ENCODE results near the gene ASCL1. TPM values are rescaled to one million over a fixed set of nuclear protein-coding genes. Genes with fewer than 3 reads are reported as not detected.

ASCL1 gene
- total and polyA plus RNA-seq, 11 donors, result not detected

DNA sequence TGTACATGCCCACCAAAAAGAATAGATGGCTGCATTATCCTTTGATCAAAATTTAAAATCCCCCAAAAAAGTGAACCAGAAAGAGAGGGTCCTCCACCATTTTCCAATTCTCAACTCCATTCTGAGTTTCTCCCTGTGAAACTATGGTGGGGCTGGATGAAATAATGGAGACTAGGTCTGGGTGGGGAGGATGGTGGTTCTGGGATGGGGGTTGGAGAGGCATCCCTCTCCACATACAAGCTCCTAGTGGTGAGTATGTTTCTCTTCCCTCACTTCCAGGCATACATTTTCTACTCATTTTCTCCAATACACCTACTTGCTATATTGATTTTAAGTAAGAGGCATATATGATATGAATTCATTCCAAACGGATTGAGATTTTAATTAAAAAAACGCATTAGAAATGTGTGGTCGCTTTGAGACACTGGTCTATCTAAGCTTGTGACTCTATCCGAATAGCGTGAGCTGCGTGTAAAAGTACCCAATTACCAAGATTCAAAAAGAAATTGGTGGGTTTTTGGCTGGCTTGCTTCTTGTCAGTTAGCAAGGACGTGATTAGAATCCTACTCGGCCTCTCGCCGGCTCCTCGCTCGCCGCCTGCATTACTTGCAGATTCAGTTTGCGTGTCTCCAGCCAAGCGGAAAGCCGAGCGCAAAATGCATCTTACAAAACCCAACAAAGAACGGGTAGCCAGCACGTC is 3.4 kb downstream of the ASCL1 start:
- WGBS, 4 donors, result 3 to 11% (median 7%) methylated on average over 19 of the region's 19 CpGs
- Histone ChIP-seq H3K27me3 (peaks cover 61 to 99% (median 84%) of the 10 kb centered on the region in 9 donors), H3K4me3 (no peak overlapping the region), H3K9me3 (peaks cover 0 to 10% (median 0%) of the 10 kb centered on the region in 12 donors), H3K4me1 (peaks cover 0 to 40% (median 7%) of the 10 kb centered on the region in 12 donors), H3K27ac (no peak overlapping the region), H3K36me3 (no peaks in the 10 kb centered on the region)
- TF ChIP-seq, protein P1, sequence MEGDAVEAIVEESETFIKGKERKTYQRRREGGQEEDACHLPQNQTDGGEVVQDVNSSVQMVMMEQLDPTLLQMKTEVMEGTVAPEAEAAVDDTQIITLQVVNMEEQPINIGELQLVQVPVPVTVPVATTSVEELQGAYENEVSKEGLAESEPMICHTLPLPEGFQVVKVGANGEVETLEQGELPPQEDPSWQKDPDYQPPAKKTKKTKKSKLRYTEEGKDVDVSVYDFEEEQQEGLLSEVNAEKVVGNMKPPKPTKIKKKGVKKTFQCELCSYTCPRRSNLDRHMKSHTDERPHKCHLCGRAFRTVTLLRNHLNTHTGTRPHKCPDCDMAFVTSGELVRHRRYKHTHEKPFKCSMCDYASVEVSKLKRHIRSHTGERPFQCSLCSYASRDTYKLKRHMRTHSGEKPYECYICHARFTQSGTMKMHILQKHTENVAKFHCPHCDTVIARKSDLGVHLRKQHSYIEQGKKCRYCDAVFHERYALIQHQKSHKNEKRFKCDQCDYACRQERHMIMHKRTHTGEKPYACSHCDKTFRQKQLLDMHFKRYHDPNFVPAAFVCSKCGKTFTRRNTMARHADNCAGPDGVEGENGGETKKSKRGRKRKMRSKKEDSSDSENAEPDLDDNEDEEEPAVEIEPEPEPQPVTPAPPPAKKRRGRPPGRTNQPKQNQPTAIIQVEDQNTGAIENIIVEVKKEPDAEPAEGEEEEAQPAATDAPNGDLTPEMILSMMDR (IDR thresholded peaks at IDR 0.05), result no peak
- TF ChIP-seq POLR2A (IDR thresholded peaks at IDR 0.05), result no peak
- no peak for ATAC-seq
- intact Hi-C loops (cut with DNase I), result no loop called here
- no peak for DNase-seq

DNA sequence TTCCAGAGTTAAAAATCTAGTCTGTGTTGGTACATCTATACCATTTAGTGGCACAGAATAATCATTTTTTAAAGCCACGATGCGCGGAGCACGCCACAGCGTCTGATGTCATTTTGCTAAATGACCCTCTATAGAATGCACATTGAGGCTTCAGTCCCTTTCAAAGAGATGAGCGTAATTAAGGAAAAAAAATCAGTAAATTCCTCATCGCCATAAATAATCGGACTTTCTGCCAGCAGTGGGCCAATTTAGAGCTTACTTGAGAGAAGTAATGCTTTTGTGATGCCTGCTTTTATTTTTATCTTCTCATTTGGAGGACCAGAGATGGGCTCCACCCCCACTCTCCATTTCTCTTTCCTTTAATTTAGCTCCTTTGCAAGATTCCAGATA is 4.0 kb downstream of the ASCL1 start:
- DNase-seq (no peak), ATAC-seq (no peak)
- peaks cover 57 to 99% (median 81%) of the 10 kb centered on the region in 9 donors for H3K27me3 ChIP-seq
- 3 to 9% (median 5%) methylated on average over 8 of the region's 8 CpGs for WGBS, 4 donors
- no peak for TF ChIP-seq POLR2A (IDR thresholded peaks at IDR 0.05)
- TF ChIP-seq, protein P1 (IDR thresholded peaks at IDR 0.05), result no peak
- no peak overlapping the region for H3K27ac ChIP-seq
- H3K4me3 ChIP-seq, result no peak overlapping the region
- peaks cover 0 to 38% (median 7%) of the 10 kb centered on the region in 12 donors for H3K4me1 ChIP-seq
- H3K9me3 ChIP-seq, result peaks cover 0 to 10% (median 0%) of the 10 kb centered on the region in 12 donors
- H3K36me3 ChIP-seq, result no peaks in the 10 kb centered on the region
- intact Hi-C loops (cut with DNase I), result no loop called here

DNA sequence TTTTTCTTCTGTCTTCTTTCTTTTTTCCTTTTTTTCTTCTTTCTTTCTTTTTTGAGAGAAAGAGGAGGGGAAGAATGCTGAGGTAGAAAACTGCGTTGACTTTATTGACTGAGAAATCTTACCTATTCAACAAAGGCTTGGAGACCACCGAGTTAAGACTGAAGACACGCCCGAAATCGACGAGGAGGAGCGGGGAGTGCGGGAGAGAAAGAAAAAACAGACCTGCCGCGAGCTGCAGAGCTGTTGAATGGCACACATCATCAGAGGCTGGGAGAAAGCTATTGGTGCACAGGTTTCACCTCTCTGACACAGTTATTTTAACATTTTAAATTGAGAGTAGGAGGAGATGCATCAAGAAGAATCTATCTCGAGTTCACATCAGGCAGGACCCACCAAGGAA is 5.1 kb downstream of the ASCL1 start:
- WGBS, 4 donors, result 3 to 6% (median 4%) methylated on average over 11 of the region's 11 CpGs
- H3K4me1 ChIP-seq, result peaks cover 0 to 27% (median 6%) of the 10 kb centered on the region in 12 donors
- peaks cover 50 to 97% (median 78%) of the 10 kb centered on the region in 9 donors for H3K27me3 ChIP-seq
- no peak for TF ChIP-seq POLR2A (IDR thresholded peaks at IDR 0.05)
- TF ChIP-seq, protein P1 (IDR thresholded peaks at IDR 0.05), result no peak
- peaks cover 0 to 10% (median 0%) of the 10 kb centered on the region in 12 donors for H3K9me3 ChIP-seq
- H3K36me3 ChIP-seq, result no peaks in the 10 kb centered on the region
- ATAC-seq, result no peak
- intact Hi-C loops (cut with DNase I), result no loop called here
- no peak overlapping the region for H3K27ac ChIP-seq
- H3K4me3 ChIP-seq, result no peak overlapping the region
- DNase-seq, result no peak

DNA sequence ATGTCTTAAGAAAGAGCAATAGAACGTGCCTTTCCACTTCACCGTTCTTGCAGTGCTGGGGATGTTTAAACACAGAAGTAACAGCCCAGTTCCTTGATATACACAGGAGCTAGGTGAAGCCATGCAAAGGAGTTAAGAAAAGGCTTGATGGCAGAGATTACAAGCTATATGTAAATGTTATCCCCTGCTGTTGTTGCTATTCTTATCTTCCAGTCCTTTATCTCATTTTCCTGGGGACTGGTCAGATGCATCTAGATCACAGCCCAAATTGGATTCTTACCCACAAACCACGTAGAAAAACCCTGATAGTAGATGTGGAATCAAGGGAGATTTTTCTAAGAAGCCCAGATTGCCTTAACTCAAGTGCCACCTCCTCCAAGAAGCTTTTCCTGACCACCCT is 5.5 kb downstream of the ASCL1 start:
- WGBS, 4 donors, result 1 to 14% (median 10%) methylated on average over 3 of the region's 3 CpGs
- TF ChIP-seq, protein P1 (IDR thresholded peaks at IDR 0.05), result no peak
- no peak for TF ChIP-seq POLR2A (IDR thresholded peaks at IDR 0.05)
- H3K27ac ChIP-seq, result no peak overlapping the region
- DNase-seq (no peak), ATAC-seq (no peak)
- no peak overlapping the region for H3K4me3 ChIP-seq
- H3K36me3 ChIP-seq, result no peaks in the 10 kb centered on the region
- H3K9me3 ChIP-seq, result peaks cover 0 to 10% (median 0%) of the 10 kb centered on the region in 12 donors
- H3K27me3 ChIP-seq, result peaks cover 48 to 97% (median 78%) of the 10 kb centered on the region in 9 donors
- H3K4me1 ChIP-seq, result peaks cover 0 to 23% (median 4%) of the 10 kb centered on the region in 12 donors
- intact Hi-C loops (cut with DNase I), result no loop called here

Measured in heart left ventricle (tissue), 16 donors.